ENCODE measurements around the gene RPS8.
"Not testable (repeated sequence)": the region's sequence is repeated elsewhere in the genome, so short reads cannot be mapped to it uniquely, and the experiment has no call there.

RPS8 gene

GRCh38 chr1:44775078-44775929, at the start of gene RPS8:
RPS8 (plus strand) TSS chr1:44775540; CDS start chr1:44775597, 57 bp downstream.
- DNase-seq: peak; percentile 81 to 83

- peak; percentile 96 to 97 for DNase-seq
These were observed 44.4 kb upstream of the RPS8 start, which contains the start of gene RNU5D-1 for GRCh38 chr1:44730741-44731512. RNU5D-1 (minus strand) TSS chr1:44731170.

GRCh38 chr1:44733365-44733764, 42.0 kb upstream of the RPS8 start:
- DNase-seq: no peak

- DNase-seq: no peak
These were observed 41.6 kb upstream of the RPS8 start for GRCh38 chr1:44733784-44734183.

GRCh38 chr1:44735992-44736391, 39.3 kb upstream of the RPS8 start:
- no peak for DNase-seq

GRCh38 chr1:44738953-44739306, 36.4 kb upstream of the RPS8 start:
- DNase-seq: not testable (repeated sequence)

GRCh38 chr1:44739307-44740178, 35.8 kb upstream of the RPS8 start, which contains the start of gene KIF2C:
KIF2C (plus strand) TSS chr1:44739837; CDS start chr1:44739933, 96 bp downstream.
- peak; percentile 96 to 98 for DNase-seq

GRCh38 chr1:44740179-44740617, 35.1 kb upstream of the RPS8 start:
- no peak for DNase-seq

GRCh38 chr1:44743211-44743610, 32.1 kb upstream of the RPS8 start:
- no peak for DNase-seq

GRCh38 chr1:44747878-44748277, 27.5 kb upstream of the RPS8 start:
- no peak for DNase-seq

GRCh38 chr1:44757420-44757819, 17.9 kb upstream of the RPS8 start:
- DNase-seq: no peak

- DNase-seq: no peak
These were observed 16.3 kb upstream of the RPS8 start for GRCh38 chr1:44759077-44759476.

GRCh38 chr1:44760876-44761275, 14.5 kb upstream of the RPS8 start:
- DNase-seq: no peak

GRCh38 chr1:44766421-44766820, 8.9 kb upstream of the RPS8 start:
- not testable (repeated sequence) for DNase-seq

- DNase-seq: no peak
These were observed 790 bp downstream of the RPS8 start for GRCh38 chr1:44775930-44776729.

GRCh38 chr1:44776730-44777068, 1.4 kb downstream of the RPS8 start:
- DNase-seq: no peak

- no peak for DNase-seq
These were observed 2.2 kb downstream of the RPS8 start for GRCh38 chr1:44777547-44777946.

GRCh38 chr1:44777969-44778635, 2.8 kb downstream of the RPS8 start:
- no peak for DNase-seq

GRCh38 chr1:44778705-44779576, 3.6 kb downstream of the RPS8 start:
- no peak for DNase-seq

- no peak for DNase-seq
These were observed 5.3 kb downstream of the RPS8 start for GRCh38 chr1:44780583-44781121.
